ENCODE data around the gene OR51A2.

The OR51A2 gene

GRCh38 chr11:4957396-4957795, 1.9 kb upstream of the OR51A2 start:
- no peak for FAIRE-seq
- TF ChIP-seq TAF1 (IDR thresholded peaks at IDR 0.05; ENCODE audit: low read depth, low read length) (no peak), POU2F2 (IDR thresholded peaks at IDR 0.05; ENCODE audit: low read depth, low read length) (no peak), POLR2AphosphoS5 (IDR thresholded peaks at IDR 0.05; ENCODE audit: low read depth, low read length) (no peak), POLR2A (IDR thresholded peaks at IDR 0.05; ENCODE audit: low read depth, low read length) (no peak), SPI1 (IDR thresholded peaks at IDR 0.05; ENCODE audit: low read depth, low read length) (no peak), PAX5 (IDR thresholded peaks at IDR 0.05; ENCODE audit: insufficient read depth, low read length, severe bottlenecking) (no peak)
- DNase-seq (ENCODE audit: insufficient read length, low spot score): no peak

GRCh38 chr11:4947505-4947904, 8.0 kb downstream of the OR51A2 start, which contains the start of gene OR51A4:
TSS of gene OR51A4 (minus strand) at chr11:4947605. CDS start at chr11:4947100, 505 bp downstream.
- TF ChIP-seq PAX5 (IDR thresholded peaks at IDR 0.05; ENCODE audit: insufficient read depth, low read length, severe bottlenecking): no peak
- TF ChIP-seq POU2F2 (IDR thresholded peaks at IDR 0.05; ENCODE audit: low read depth, low read length): no peak
- TF ChIP-seq SPI1 (IDR thresholded peaks at IDR 0.05; ENCODE audit: low read depth, low read length): no peak
- TF ChIP-seq POLR2A (IDR thresholded peaks at IDR 0.05; ENCODE audit: low read depth, low read length): no peak
- TF ChIP-seq TAF1 (IDR thresholded peaks at IDR 0.05; ENCODE audit: low read depth, low read length): no peak
- FAIRE-seq: no peak
- no peak for DNase-seq (ENCODE audit: insufficient read length, low spot score)

GRCh38 chr11:4936745-4937144, 18.8 kb downstream of the OR51A2 start:
- DNase-seq (ENCODE audit: insufficient read length, low spot score): no peak
- FAIRE-seq: no peak
- TF ChIP-seq TAF1 (IDR thresholded peaks at IDR 0.05; ENCODE audit: low read depth, low read length): no peak
- TF ChIP-seq POU2F2 (IDR thresholded peaks at IDR 0.05; ENCODE audit: low read depth, low read length): no peak
- no peak for TF ChIP-seq POLR2AphosphoS5 (IDR thresholded peaks at IDR 0.05; ENCODE audit: low read depth, low read length)

- DNase-seq (ENCODE audit: insufficient read length, low spot score) (no peak), FAIRE-seq (no peak)
- TF ChIP-seq POLR2A (IDR thresholded peaks at IDR 0.05; ENCODE audit: low read depth, low read length): no peak
- no peak for TF ChIP-seq POU2F2 (IDR thresholded peaks at IDR 0.05; ENCODE audit: low read depth, low read length)
- no peak for TF ChIP-seq SPI1 (IDR thresholded peaks at IDR 0.05; ENCODE audit: low read depth, low read length)
- TF ChIP-seq POLR2AphosphoS5 (IDR thresholded peaks at IDR 0.05; ENCODE audit: low read depth, low read length): no peak
- no peak for TF ChIP-seq PAX5 (IDR thresholded peaks at IDR 0.05; ENCODE audit: insufficient read depth, low read length, severe bottlenecking)
- TF ChIP-seq TAF1 (IDR thresholded peaks at IDR 0.05; ENCODE audit: low read depth, low read length): no peak
Measured at GRCh38 chr11:4932751-4933150, 22.8 kb downstream of the OR51A2 start.

- TF ChIP-seq POLR2A (IDR thresholded peaks at IDR 0.05; ENCODE audit: low read depth, low read length) (no peak), SPI1 (IDR thresholded peaks at IDR 0.05; ENCODE audit: low read depth, low read length) (no peak), POLR2AphosphoS5 (IDR thresholded peaks at IDR 0.05; ENCODE audit: low read depth, low read length) (no peak), TAF1 (IDR thresholded peaks at IDR 0.05; ENCODE audit: low read depth, low read length) (no peak)
- DNase-seq (ENCODE audit: insufficient read length, low spot score) (no peak), FAIRE-seq (no peak)
Measured at GRCh38 chr11:4926608-4927007, 28.9 kb downstream of the OR51A2 start.

- DNase-seq (ENCODE audit: insufficient read length, low spot score) (no peak), FAIRE-seq (no peak)
- TF ChIP-seq POU2F2 (IDR thresholded peaks at IDR 0.05; ENCODE audit: low read depth, low read length) (no peak), SPI1 (IDR thresholded peaks at IDR 0.05; ENCODE audit: low read depth, low read length) (no peak), POLR2A (IDR thresholded peaks at IDR 0.05; ENCODE audit: low read depth, low read length) (no peak)
Measured at GRCh38 chr11:4924239-4924638, 31.3 kb downstream of the OR51A2 start, which contains the start of gene OR51G1. TSS of gene OR51G1 (minus strand) at chr11:4924339. CDS start at chr11:4924339, 0 bp downstream.

- FAIRE-seq (no peak), DNase-seq (ENCODE audit: insufficient read length, low spot score) (no peak)
- TF ChIP-seq POLR2A (IDR thresholded peaks at IDR 0.05; ENCODE audit: low read depth, low read length) (no peak), PAX5 (IDR thresholded peaks at IDR 0.05; ENCODE audit: insufficient read depth, low read length, severe bottlenecking) (no peak), TAF1 (IDR thresholded peaks at IDR 0.05; ENCODE audit: low read depth, low read length) (no peak), POLR2AphosphoS5 (IDR thresholded peaks at IDR 0.05; ENCODE audit: low read depth, low read length) (no peak)
Measured at GRCh38 chr11:4922304-4922703, 33.2 kb downstream of the OR51A2 start.

- DNase-seq (ENCODE audit: insufficient read length, low spot score): no peak
- TF ChIP-seq SPI1 (IDR thresholded peaks at IDR 0.05; ENCODE audit: low read depth, low read length) (no peak), POLR2A (IDR thresholded peaks at IDR 0.05; ENCODE audit: low read depth, low read length) (no peak), TAF1 (IDR thresholded peaks at IDR 0.05; ENCODE audit: low read depth, low read length) (no peak), PAX5 (IDR thresholded peaks at IDR 0.05; ENCODE audit: insufficient read depth, low read length, severe bottlenecking) (no peak), POLR2AphosphoS5 (IDR thresholded peaks at IDR 0.05; ENCODE audit: low read depth, low read length) (no peak), POU2F2 (IDR thresholded peaks at IDR 0.05; ENCODE audit: low read depth, low read length) (no peak)
- FAIRE-seq: no peak
Measured at GRCh38 chr11:4921796-4922195, 33.7 kb downstream of the OR51A2 start.

GRCh38 chr11:4919250-4919649, 36.3 kb downstream of the OR51A2 start, which contains the start of gene OR51G2:
TSS of gene OR51G2 (minus strand) at chr11:4919350. CDS start at chr11:4915663, 3,687 bp downstream.
- FAIRE-seq: no peak

GRCh38 chr11:4916581-4916980, 38.9 kb downstream of the OR51A2 start:
- FAIRE-seq: no peak
- TF ChIP-seq SPI1 (IDR thresholded peaks at IDR 0.05; ENCODE audit: low read depth, low read length) (no peak), POU2F2 (IDR thresholded peaks at IDR 0.05; ENCODE audit: low read depth, low read length) (no peak), POLR2A (IDR thresholded peaks at IDR 0.05; ENCODE audit: low read depth, low read length) (no peak), TAF1 (IDR thresholded peaks at IDR 0.05; ENCODE audit: low read depth, low read length) (no peak), PAX5 (IDR thresholded peaks at IDR 0.05; ENCODE audit: insufficient read depth, low read length, severe bottlenecking) (no peak), POLR2AphosphoS5 (IDR thresholded peaks at IDR 0.05; ENCODE audit: low read depth, low read length) (no peak)
- DNase-seq (ENCODE audit: insufficient read length, low spot score): no peak

More at GRCh38 chr11:4919250-4919649, 36.3 kb downstream of the OR51A2 start, which contains the start of gene OR51G2:
- TF ChIP-seq POLR2A (IDR thresholded peaks at IDR 0.05; ENCODE audit: low read depth, low read length) (no peak), TAF1 (IDR thresholded peaks at IDR 0.05; ENCODE audit: low read depth, low read length) (no peak), SPI1 (IDR thresholded peaks at IDR 0.05; ENCODE audit: low read depth, low read length) (no peak), PAX5 (IDR thresholded peaks at IDR 0.05; ENCODE audit: insufficient read depth, low read length, severe bottlenecking) (no peak), POLR2AphosphoS5 (IDR thresholded peaks at IDR 0.05; ENCODE audit: low read depth, low read length) (no peak), POU2F2 (IDR thresholded peaks at IDR 0.05; ENCODE audit: low read depth, low read length) (no peak)
- no peak for DNase-seq (ENCODE audit: insufficient read length, low spot score)

All from GM12891 (cell line).